Measurements from ENCODE around the gene RPS6KC1.

DNA sequence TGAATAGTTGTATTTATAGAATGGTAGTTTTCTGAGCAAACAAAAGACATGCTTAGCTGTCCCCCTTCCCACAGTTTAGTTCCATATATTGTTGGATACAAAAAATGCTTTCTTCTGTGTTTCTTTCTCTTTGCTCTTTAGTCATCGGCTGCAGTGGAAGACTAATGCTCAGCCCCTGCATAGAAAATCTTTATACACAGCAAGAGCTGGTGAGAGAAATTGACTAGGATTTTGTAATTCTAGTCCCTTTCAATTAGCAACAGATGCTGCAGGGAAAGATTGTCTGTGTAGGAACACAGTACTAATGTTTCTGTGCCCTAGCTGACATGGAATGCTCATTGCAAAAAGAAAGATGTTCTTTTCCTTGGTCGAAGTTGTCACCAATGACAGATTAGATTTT is 200.9 kb downstream of the RPS6KC1 start:
- TF ChIP-seq, protein P1, sequence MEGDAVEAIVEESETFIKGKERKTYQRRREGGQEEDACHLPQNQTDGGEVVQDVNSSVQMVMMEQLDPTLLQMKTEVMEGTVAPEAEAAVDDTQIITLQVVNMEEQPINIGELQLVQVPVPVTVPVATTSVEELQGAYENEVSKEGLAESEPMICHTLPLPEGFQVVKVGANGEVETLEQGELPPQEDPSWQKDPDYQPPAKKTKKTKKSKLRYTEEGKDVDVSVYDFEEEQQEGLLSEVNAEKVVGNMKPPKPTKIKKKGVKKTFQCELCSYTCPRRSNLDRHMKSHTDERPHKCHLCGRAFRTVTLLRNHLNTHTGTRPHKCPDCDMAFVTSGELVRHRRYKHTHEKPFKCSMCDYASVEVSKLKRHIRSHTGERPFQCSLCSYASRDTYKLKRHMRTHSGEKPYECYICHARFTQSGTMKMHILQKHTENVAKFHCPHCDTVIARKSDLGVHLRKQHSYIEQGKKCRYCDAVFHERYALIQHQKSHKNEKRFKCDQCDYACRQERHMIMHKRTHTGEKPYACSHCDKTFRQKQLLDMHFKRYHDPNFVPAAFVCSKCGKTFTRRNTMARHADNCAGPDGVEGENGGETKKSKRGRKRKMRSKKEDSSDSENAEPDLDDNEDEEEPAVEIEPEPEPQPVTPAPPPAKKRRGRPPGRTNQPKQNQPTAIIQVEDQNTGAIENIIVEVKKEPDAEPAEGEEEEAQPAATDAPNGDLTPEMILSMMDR (conservative IDR thresholded peaks at IDR 0.05; ENCODE audit: low read length): no peak
- TF ChIP-seq EZH2phosphoT487 (IDR thresholded peaks at IDR 0.05; ENCODE audit: borderline replicate concordance): no peak

Measured in Loucy (cell line).